NCI-H2081 (cell line): Measurements from ENCODE around the gene WRAP53.

ENCODE experiments used
- DNase-seq, 2 experiments: peaks; one replicate each; lab custom pipeline; 2025; lab: John Stamatoyannopoulos, UW

Gene WRAP53

DNA sequence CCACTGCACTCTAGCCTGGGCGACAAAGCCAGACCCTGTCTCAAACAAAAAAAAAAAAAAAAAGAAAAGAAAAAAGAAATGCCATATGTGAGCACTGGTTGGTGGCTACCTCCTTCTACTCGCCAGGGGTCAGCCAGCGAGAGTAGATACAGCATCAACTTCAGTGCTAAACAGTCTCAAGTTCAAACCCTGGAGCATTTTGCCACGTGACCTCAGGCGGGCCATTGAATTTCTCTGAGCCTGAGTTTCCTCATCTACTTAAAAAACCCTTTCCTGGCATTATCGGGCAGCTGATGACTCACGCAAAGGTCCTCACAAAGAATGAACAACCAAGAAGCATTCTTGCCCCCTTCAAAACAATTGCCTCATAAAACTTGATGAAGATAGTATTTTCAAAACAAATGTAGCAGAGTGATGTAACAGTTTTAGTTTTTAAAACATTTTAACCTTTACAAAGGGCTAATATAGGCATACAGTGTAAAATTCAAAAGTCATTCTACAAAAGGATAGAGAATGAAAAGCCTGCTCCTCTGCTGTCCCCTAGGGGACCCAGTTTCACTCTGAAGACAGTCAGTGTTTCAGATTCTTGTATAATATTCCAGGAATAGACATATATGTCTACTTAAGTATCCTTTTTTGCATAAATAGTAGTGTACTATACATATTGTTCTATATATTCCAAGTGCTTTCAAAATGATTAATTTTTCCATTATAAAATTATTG, 57.6 kb downstream of the WRAP53 start:
- DNase-seq = no peak

DNA sequence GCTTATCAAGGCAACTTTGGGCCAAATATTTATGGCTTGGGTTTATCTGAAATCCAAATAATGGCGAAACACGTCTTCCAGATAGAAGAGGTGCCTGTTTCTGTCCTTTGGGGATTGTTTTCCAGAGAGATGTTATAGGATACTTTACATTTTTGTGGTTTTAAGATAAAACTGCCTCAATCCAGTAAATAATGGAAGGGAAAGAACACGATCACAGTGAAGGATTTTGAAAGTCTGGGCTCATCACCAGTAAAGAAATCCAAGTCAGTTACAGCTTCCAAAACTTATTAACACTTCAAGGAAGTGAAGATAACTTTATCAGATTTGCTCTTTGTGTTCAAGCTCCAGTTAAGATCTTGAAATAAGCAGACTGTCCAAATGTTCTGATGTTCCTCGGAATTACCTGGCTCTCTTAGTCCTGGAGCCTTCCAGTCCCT, 59.4 kb downstream of the WRAP53 start:
- DNase-seq = no peak

DNA sequence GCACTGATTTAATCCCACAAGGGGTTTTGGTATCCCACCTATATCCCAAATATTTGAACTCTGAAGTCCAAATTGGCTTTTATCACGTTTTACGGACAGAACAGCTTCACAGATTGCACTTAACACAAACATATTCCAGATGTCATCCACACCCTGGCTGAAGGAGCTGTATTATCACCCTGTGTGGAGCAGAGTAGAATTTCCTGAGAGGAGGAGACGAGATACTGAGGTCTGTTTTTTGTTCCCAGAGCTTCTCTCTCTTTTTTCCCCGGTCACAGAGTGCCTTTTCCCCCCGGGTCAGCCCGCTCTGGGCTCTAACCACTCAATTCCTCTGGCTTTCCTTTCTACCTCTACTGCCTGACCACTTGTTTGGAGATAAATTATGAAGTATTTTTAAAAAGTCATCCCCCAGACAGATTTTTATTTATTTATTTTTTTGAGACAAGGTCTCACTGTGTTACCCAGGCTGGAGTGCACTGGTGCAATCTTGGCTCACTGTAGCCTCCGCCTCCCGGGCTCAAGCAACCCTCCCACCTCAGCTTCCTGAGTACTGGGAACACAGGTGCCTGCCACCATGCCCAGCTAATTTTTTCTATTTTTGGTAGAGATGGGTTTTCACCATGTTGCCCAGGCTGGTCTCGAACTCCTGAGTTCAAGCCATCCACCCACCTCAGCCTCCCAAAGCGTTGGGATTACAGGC, 59.9 kb downstream of the WRAP53 start:
- no peak for DNase-seq

GRCh38 chr17:7750321-7750821, 62.1 kb downstream of the WRAP53 start:
- no peak for DNase-seq
